H54 (cell line): ENCODE measurements around the gene ZRSR2.

Experiments used
- DNase-seq: peaks from one replicate; pipeline ENCODE4 v3.0.0; 2011; ENCODE audit warnings: low spot score, mixed read lengths; ENCODE audit not compliant: insufficient read length
- FAIRE-seq: peaks from 3 replicates; lab custom pipeline; 2011; peaks lifted over from hg19 to GRCh38; lab: Jason Lieb, UNC
- POLR2A ChIP-seq: IDR thresholded peaks from 2 replicates; pipeline ENCODE4 v1.6.1; 2011; ENCODE audit warnings: low read depth, mild to moderate bottlenecking, low read length

The ZRSR2 gene

DNA sequence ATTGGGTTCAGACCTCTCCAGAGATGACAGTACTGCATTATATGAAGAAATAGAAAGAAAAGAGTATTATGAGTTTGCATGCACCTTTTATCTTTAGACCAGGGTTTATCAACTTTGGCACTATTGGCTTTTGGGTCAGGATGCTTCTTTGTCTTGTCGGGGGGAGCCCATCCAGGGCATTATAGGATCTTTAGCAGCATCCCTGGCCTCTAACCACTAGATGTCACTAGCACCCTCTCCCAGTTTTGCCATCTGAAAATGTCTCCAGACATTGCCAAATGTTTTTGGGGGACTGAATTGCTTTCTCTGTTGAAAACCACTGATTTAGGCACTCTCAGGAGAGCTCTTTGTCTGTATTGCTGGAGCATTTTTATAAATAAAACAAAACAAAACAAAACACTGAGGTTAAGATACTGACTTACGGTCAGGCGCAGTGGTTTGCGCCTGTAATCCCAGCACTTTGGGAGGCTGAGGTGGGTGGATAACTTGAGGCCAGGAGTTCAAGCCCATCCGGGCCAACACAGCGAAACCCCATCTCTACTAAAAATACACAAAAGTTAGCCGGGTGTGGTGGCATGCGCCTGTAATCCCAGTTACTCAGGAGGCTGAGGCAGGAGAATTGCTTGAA lies 28.6 kb upstream of the ZRSR2 start:
- DNase-seq (no peak), FAIRE-seq (no peak)
- no peak for TF ChIP-seq POLR2A

DNA sequence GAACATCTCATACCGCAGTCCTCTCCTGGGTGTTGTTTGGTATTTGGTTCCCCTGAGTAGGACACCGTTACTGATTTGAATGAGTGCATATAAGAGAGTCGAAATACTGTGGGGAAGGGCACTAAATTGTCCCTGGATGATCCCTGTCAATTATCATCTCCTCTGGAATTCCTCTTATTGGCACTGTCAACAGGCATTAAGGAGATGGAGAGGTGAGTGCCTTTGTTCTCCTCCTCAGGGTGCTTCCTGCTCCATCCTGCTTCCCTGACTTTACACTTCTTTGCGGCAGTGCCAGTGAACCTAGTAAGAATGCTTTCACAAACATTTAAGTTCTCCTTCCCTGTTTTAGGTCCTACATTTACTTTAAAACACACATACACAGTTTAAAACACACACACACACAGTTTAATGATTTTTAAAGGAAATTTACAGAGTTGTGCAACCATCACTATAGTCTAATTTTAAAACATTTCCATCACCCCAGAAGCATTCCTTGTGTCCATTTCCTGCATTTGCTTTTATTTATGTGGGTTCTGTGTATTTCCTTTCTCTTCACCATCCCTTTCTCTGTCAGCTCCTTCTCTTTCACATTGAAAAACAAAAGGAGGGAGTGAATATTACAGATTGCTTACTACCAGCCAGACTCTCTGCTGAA lies 20.9 kb upstream of the ZRSR2 start:
- DNase-seq (no peak), FAIRE-seq (no peak)
- TF ChIP-seq POLR2A = no peak

DNA sequence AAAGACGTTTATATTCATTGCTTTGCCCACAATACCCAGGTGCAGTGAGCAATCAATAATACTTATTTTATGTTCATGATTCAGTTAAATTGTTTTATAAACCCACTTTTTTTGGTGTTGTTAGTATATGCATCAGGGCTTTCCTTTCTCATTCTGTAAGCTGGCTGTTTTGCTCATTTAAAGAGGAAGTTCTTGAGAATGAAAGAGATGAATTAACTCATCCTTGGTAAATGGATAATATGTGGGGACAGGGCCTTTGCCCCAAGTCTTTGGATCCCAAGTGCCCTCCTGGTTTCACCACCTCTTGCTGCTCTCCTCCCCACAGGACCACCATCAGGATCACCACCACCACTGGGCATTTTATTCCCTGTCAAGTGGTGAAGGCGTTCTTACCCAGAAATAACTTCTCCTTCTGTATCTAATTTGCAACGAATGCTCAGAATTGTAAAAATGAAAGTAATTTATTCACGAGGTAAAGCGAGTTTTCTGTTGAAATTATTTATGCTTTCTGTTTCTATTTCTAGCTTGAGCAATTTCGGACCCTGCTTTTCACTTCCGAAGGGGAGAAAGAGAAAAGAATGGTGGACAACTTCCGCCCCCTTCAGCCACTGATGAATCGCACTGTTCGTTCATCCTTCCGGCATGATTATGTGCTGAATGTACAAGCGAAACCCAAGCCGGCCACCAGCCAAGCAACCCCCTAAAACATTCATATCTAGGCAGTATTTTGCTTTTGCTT lies 8.2 kb upstream of the ZRSR2 start:
- DNase-seq = no peak
- no peak for FAIRE-seq
- no peak for TF ChIP-seq POLR2A

DNA sequence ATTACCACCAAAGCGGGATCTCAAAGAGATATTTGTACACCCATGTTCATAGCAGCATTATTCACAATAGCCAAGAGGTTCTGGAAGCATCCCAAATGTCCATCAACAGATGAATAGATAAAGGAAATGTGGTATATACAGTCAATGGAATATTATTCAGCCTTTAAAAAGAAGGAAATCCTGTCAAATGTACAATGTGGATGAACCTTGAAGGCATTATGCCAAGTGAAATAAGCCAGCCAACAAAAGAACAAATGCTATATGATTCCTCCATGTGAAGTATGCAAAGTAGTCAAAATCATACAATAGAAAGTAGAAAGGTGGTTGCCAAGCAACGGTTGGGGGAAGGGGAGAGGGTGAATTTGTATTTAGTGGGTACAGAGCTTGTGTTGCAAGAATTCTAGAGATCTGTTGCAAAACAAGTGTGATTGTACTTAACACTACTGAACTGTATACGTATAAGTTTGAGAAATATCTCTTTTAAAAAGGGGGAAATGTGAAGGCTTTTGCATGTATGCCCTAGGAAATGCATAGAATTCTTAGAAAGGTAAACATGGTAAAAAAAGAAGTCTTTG lies 5.0 kb upstream of the ZRSR2 start:
- FAIRE-seq = no peak
- no peak for TF ChIP-seq POLR2A
- no peak for DNase-seq

DNA sequence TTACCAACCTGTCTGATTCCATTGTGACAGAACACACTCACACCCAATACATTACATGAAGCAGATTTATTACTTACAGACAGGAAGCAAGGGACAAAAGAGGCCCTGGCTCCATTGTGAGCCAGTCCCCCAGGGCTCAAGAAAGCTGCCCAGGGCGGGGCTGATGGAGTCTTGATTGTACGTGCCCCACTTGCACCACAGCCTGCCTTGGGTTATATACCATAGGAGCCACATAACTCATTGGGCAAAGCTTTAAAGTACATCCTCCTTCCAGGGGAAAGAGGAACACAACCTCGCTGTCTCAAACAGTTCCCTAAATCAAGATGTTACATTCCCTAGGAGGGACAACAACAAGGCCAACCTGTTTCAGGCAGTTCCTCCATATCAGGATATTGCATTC lies 3.4 kb upstream of the ZRSR2 start:
- no peak for DNase-seq
- TF ChIP-seq POLR2A = no peak
- FAIRE-seq = no peak

DNA sequence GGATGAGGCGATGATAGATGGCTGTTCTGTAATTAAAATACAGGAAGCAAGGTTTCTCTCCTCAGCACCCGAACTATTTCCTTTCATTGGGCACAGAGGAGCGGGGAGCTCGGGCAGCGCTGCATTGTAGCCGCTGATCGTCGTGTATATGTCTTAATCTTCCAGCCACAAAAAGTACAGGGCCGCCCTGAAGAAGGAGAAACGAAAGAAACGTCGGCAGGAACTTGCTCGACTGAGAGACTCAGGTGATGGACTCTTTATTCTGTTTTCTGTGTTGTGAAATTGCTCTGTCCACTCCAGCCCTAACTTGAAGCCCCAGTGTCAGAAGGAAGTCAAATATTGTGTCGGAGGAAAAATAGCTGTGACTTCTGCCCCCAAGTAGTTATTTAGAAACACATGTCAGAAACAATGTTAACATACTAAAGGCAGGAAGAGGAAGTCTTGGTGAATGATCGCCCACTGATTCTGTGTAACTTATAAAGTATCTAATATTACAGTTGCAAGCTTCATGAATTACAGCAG lies 546 bp downstream of the ZRSR2 start:
- FAIRE-seq (no peak), DNase-seq (peak; percentile 8)
- TF ChIP-seq POLR2A = no peak

DNA sequence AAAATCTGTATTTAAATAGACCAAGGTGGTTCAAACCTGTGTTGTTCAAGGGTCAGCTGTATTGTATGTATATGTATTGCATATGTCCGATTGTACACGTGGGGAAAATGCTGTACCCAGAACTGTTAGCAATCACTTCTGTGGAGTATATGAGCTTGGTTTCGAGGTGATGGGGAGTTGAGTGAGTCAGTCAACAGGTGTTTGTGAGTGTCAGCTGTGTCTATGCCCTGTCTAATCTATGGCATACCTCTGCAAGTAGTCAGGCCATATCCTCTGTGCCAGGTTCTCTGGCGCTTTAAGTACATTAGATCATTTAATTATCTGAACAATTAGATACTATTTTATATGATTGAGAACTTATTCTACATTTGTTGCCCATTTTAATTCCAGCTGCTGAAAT lies 7.4 kb downstream of the ZRSR2 start:
- FAIRE-seq (no peak), DNase-seq (no peak)
- TF ChIP-seq POLR2A = no peak

DNA sequence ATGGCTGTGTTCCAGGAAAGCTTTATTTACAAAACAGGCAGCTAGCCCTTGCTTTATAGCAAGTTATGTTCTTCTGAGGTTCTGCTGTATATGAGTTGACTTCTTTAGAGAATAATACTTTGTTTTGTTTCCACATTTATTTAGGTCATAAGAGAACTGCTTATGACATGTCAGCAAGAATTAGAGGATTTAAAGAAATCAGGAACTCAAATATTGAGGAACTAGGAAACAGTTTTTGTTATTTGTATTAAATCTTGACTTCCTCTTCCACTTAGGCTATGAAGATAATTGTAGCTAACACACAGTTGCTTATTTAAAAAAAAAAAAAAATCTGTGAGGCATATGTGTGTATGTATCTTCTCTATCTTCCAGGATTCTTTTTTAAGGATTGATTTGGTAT lies 14.3 kb downstream of the ZRSR2 start:
- DNase-seq (no peak), FAIRE-seq (no peak)
- TF ChIP-seq POLR2A = no peak

DNA sequence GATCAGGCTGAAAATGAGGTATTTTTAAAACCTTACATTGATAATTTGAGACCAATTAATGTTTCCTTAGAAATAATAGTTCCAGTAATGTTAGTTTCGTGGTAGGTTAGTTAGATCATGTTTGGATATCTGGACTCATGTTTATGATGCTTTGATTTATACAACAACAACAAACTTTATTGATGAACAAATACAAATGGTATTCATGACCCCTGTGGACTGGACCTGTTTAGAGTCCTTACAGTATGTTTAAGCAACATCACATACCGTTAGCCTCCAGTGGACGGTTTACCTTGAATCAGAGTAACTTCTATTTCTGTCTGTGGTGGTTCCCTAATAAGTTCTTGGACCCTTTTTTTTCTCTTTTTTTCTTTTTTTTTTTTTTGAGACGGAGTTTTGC lies 18.0 kb downstream of the ZRSR2 start:
- TF ChIP-seq POLR2A = no peak
- FAIRE-seq (no peak), DNase-seq (no peak)

DNA sequence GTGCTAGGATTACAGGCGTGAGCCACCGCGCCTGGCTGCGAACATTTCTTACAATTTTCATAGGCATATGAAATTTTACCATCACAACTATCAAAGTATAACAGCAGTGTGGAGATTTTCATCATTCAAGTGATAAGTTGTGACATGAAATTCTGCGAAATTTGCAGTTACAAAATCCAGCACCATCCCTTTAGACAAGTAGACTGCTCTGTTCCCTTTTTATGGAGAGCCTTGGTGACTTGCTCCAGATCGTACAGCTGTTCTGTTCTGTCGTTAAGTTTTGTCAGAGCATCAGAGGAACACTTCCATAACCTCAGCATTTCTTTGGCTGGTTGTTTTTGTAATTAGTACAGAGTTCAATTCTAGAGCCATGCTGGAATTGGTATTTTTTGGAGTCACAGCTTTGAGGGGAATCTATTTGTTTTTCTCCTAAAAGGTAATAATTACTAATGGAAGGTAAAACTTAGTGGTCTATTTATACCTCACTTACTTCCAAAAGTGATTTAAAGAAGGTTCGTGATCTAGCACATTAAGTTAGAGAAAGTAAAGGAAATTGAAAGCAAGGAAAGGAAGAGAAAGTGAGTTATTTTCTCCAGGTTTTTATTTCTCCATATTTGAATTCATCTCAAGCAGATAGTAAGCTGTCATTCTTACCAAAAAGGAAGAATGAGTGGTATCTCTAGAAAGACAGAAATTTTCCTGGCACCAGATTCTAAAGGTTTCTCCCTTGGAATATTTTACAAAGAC lies 22.1 kb downstream of the ZRSR2 start:
- DNase-seq (no peak), FAIRE-seq (no peak)
- TF ChIP-seq POLR2A = no peak

DNA sequence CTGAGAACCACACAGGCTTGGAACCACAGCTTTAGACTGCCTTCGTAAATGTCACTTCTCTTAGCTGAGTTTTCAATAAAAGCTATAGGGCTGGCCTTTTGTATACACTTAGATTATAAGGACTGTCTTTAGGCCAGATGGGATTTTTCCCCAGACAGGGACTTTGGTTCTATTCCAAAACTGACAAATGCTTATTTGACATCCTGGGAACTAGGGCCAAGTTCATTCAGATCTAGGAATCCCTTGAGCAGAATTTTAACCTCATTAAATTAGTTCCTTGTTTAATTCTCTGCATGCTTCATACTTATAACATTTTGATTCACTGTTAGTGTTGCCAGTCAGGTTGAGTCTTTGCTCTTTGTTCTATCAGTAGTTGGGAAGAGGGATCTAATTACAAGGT lies 23.1 kb downstream of the ZRSR2 start:
- FAIRE-seq (no peak), DNase-seq (no peak)
- TF ChIP-seq POLR2A = no peak

DNA sequence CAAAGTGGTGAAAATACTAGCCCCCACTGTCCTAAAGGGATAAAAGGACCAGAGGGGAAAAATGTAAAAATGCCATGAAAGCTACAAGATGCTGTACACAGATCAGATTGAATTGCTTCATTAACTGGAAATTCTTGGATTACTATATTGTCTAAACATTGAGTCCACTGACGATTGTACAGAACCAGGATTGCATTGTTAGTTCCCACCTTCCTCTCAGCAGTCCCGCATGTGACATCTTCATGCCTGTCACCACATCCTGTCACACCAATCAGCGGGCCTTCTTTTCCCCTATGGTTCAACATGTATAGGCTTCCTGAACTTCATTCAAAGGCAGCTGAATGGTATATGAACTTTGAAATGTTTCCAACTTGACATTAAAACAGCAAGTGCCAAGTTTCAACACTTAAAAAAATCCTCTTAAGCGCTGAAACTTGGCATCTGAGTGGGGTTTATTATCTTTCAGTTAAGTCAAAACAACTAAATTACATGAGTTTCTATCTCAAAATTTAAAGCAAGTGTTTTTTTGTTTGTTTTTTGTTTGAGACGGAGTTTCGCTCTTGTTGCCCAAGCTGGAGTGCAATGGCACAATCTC lies 24.6 kb downstream of the ZRSR2 start:
- FAIRE-seq (no peak), DNase-seq (no peak)
- no peak for TF ChIP-seq POLR2A

DNA sequence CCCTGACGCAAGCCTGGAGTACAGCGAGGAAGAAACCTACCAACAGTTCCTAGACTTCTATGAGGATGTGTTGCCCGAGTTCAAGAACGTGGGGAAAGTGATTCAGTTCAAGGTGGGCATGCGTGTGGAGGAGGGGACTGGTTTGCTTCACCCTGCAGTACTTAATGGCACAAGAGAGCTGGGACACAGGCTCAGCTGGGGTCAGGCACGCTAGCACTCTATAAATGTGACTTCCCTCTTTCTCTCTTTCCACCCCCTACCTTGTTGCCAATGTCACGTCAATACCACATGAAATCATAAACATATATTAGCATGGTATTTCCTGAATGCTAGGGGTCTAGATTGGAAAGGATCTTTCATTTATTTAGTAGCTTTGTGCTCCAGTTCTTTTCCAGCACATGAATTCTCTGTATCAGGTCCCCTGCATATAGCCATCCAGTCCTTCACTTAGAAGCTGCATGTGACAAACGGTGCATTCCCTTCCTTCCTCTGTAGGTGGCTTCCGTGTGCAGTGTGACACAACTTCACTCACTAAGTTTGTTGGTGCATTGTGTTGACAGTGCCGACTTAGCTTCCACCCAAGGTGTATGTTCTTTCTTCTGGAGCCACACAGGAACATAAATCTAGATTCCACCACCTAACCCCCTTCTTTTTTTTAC lies 25.6 kb downstream of the ZRSR2 start:
- FAIRE-seq (no peak), DNase-seq (no peak)

More for the DNA sequence above, 25.6 kb downstream of the ZRSR2 start:
- TF ChIP-seq POLR2A = no peak
